ENCODE measurements around the gene CHORDC1. TPM values are rescaled to one million over a fixed set of nuclear protein-coding genes. Genes with fewer than 3 reads are reported as not detected.

The CHORDC1 gene
- total RNA-seq, 1 experiment from 2014 or later, result 88.8 TPM

DNA sequence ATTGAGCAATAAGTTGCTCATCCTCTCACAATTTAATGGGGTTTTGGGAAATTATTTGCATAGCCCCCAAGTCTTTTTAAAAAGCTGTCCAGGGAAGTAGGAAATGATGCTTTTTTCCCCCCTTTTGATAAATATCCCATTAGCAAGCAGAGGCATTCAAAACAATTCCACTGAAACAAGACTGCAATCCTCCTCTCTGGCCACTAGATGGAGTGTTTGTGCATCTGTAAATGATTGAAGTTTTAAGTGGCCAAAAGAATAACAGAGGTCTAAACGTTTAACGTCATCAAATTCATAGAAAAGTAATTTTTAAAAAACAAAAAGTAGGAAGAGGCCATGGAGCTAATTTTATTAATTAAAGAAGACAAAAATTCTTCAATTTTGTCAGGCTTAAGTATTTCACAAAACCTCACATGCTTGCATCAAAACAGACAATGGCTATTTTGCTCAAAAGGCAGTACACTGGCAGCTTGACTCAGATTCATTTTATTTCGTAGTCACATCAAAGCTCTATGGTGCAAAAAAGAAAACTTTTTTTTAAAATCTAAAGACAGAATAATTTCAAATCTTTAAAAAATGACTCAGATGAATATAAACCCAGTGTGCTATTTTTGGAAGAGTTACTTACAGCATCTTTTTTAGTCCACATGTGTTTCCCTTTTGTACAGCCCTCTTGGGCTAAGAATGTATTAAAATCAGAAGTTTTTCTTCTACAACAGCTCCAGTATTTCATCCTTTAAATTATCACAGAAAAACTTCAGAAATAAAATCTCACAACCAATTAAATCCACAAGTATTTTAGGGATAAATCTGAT lies 17.8 kb downstream of the CHORDC1 start:
- TF ChIP-seq TCF7L2 (IDR thresholded peaks at IDR 0.05; ENCODE audit: low read depth, low read length) (no peak), SIN3A (IDR thresholded peaks at IDR 0.05; ENCODE audit: borderline replicate concordance, insufficient read depth, low read depth, low read length) (no peak), POLR2AphosphoS5 (IDR thresholded peaks at IDR 0.05; ENCODE audit: low read depth, low read length) (no peak)
- TF ChIP-seq, protein P1, sequence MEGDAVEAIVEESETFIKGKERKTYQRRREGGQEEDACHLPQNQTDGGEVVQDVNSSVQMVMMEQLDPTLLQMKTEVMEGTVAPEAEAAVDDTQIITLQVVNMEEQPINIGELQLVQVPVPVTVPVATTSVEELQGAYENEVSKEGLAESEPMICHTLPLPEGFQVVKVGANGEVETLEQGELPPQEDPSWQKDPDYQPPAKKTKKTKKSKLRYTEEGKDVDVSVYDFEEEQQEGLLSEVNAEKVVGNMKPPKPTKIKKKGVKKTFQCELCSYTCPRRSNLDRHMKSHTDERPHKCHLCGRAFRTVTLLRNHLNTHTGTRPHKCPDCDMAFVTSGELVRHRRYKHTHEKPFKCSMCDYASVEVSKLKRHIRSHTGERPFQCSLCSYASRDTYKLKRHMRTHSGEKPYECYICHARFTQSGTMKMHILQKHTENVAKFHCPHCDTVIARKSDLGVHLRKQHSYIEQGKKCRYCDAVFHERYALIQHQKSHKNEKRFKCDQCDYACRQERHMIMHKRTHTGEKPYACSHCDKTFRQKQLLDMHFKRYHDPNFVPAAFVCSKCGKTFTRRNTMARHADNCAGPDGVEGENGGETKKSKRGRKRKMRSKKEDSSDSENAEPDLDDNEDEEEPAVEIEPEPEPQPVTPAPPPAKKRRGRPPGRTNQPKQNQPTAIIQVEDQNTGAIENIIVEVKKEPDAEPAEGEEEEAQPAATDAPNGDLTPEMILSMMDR (IDR thresholded peaks at IDR 0.05), result peak; percentile 91
- TF ChIP-seq, protein P2, sequence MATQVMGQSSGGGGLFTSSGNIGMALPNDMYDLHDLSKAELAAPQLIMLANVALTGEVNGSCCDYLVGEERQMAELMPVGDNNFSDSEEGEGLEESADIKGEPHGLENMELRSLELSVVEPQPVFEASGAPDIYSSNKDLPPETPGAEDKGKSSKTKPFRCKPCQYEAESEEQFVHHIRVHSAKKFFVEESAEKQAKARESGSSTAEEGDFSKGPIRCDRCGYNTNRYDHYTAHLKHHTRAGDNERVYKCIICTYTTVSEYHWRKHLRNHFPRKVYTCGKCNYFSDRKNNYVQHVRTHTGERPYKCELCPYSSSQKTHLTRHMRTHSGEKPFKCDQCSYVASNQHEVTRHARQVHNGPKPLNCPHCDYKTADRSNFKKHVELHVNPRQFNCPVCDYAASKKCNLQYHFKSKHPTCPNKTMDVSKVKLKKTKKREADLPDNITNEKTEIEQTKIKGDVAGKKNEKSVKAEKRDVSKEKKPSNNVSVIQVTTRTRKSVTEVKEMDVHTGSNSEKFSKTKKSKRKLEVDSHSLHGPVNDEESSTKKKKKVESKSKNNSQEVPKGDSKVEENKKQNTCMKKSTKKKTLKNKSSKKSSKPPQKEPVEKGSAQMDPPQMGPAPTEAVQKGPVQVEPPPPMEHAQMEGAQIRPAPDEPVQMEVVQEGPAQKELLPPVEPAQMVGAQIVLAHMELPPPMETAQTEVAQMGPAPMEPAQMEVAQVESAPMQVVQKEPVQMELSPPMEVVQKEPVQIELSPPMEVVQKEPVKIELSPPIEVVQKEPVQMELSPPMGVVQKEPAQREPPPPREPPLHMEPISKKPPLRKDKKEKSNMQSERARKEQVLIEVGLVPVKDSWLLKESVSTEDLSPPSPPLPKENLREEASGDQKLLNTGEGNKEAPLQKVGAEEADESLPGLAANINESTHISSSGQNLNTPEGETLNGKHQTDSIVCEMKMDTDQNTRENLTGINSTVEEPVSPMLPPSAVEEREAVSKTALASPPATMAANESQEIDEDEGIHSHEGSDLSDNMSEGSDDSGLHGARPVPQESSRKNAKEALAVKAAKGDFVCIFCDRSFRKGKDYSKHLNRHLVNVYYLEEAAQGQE (IDR thresholded peaks at IDR 0.05; ENCODE audit: insufficient read depth in 1 of 2, low read depth in 2 of 2, low read length in 1 of 2), result no peak
- intact Hi-C loops (cut with micrococcal nuclease; ENCODE audit: unreplicated experiment) (loop anchor here (10.0 kb wide), 1 partner anchor 60 kb away; no protein-coding TSS in a partner anchor), in situ Hi-C loops (cut with HindIII; ENCODE audit: low pct_unique_long_range_greater_than_20kb, low sequenced_read_pairs) (no loop called here)
- H3K9me3 ChIP-seq (ENCODE audit: control insufficient read depth, insufficient read depth, low read depth, low read length), result no peaks in the 10 kb centered on the region
- ATAC-seq (0 out of 2 replicates have a peak, but pooled peaks have one; percentile 62), DNase-seq (ENCODE audit: low read depth, low spot score) (peak; percentile 48)
- peaks cover 81% of the 10 kb centered on the region for H3K36me3 ChIP-seq (ENCODE audit: control insufficient read depth, insufficient read depth, low read length)
- POLR2A ChIA-PET, result interaction anchor here (0.5 kb wide), 1 partner anchor 13 kb away, joined by 6 read pairs; no protein-coding TSS in a partner anchor
- no peak overlapping the region for H3K4me3 ChIP-seq (ENCODE audit: low read depth in 2 of 2, low read length in 2 of 2)
- no TSS peak for BruUV-seq (replicated peaks)
- no peak overlapping the region for H3K27ac ChIP-seq (ENCODE audit: low read length)
- CTCF ChIA-PET, result interaction anchor here (0.6 to 0.9 kb wide), 3 partner anchors 9 to 249 kb away, joined by 3 to 4 read pairs (median 3); no protein-coding TSS in a partner anchor
- H3K4me1 ChIP-seq (ENCODE audit: control insufficient read depth, insufficient read depth, low read length), result no peaks in the 10 kb centered on the region
- no peaks in the 10 kb centered on the region for H3K27me3 ChIP-seq (ENCODE audit: control insufficient read depth, insufficient read depth, low read length)

DNA sequence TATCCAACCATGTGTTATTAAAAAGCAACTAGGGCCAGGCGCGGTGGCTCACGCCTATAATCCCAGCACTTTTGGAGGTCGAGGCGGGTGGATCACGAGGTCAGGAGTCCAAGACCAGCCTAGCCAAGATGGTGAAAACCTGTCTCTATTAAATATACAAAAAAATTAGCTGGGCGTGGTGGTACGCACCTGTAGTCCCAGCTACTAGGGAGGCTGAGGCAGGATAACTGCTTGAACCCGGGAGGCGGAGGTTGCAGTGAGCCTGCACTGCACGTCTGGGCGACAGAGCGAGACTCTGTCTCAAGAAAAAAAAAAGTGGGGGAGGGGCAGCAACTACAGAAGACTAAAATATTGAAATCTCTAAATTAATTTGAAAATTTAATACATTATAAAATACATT lies 18.4 kb downstream of the CHORDC1 start:
- DNase-seq (ENCODE audit: low read depth, low spot score) (no peak), ATAC-seq (no peak)
- in situ Hi-C loops (cut with HindIII; ENCODE audit: low pct_unique_long_range_greater_than_20kb, low sequenced_read_pairs), result no loop called here
- Histone ChIP-seq H3K27ac (ENCODE audit: low read length) (no peak overlapping the region), H3K4me1 (ENCODE audit: control insufficient read depth, insufficient read depth, low read length) (no peaks in the 10 kb centered on the region), H3K9me3 (ENCODE audit: control insufficient read depth, insufficient read depth, low read depth, low read length) (no peaks in the 10 kb centered on the region), H3K27me3 (ENCODE audit: control insufficient read depth, insufficient read depth, low read length) (no peaks in the 10 kb centered on the region), H3K36me3 (ENCODE audit: control insufficient read depth, insufficient read depth, low read length) (peaks cover 80% of the 10 kb centered on the region), H3K4me3 (ENCODE audit: low read depth in 2 of 2, low read length in 2 of 2) (no peak overlapping the region)
- TF ChIP-seq, protein P1 (IDR thresholded peaks at IDR 0.05), result no peak
- TF ChIP-seq, protein P2 (IDR thresholded peaks at IDR 0.05; ENCODE audit: insufficient read depth in 1 of 2, low read depth in 2 of 2, low read length in 1 of 2), result no peak
- no peak for TF ChIP-seq SIN3A (IDR thresholded peaks at IDR 0.05; ENCODE audit: borderline replicate concordance, insufficient read depth, low read depth, low read length)
- no peak for TF ChIP-seq TCF7L2 (IDR thresholded peaks at IDR 0.05; ENCODE audit: low read depth, low read length)
- no peak for TF ChIP-seq POLR2AphosphoS5 (IDR thresholded peaks at IDR 0.05; ENCODE audit: low read depth, low read length)
- no TSS peak for BruUV-seq (replicated peaks)
- ChIA-PET POLR2A (interaction anchor here (0.5 kb wide), 1 partner anchor 14 kb away, joined by 6 read pairs; no protein-coding TSS in a partner anchor), CTCF (interaction anchor here (0.6 to 0.8 kb wide), 3 partner anchors 18 to 250 kb away, joined by 3 to 4 read pairs (median 4); no protein-coding TSS in a partner anchor)
- intact Hi-C loops (cut with micrococcal nuclease; ENCODE audit: unreplicated experiment), result loop anchor here (10.0 kb wide), 1 partner anchor 60 kb away; no protein-coding TSS in a partner anchor

All from Panc1 (cell line).